ENCODE measurements around the gene ZNF638. TPM values are rescaled to one million over a fixed set of nuclear protein-coding genes. Genes with fewer than 3 reads are reported as not detected.

ZNF638 gene
- total RNA-seq, 1 experiment from 2014 or later, result 118 TPM

DNA sequence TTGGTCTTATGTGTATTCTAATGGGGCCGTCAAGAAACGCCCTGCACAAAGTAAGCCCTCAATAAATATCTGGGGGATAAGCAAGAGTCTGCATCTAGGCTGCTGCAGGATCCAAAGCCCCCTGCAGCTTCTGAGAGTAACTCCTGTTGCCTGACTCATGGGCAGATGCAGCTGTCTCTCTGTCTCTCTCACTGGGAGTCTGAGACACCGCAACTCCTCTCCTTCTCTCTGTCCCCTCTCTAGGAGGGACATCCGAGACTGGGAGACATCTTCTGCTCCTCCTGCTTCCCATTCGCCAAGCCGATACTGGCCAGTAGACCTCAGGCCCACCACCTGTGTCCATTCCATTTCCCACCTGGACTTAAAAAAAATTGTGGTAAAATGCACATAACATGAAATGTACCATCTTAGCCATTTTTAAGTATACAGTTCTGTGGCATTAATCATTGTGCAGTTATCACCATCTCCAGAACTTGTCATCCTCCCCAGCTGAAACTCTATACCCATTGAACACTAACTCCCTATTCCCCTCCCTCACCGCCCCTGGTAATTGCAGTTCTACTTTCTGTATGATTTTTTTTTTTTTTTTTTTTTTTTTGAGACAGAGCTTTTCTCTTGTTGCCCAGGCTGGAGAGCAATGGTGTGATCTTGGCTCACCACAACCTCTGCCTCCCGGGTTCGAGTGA is 141.9 kb downstream of the ZNF638 start:
- DNase-seq (ENCODE audit: low spot score), result no peak

DNA sequence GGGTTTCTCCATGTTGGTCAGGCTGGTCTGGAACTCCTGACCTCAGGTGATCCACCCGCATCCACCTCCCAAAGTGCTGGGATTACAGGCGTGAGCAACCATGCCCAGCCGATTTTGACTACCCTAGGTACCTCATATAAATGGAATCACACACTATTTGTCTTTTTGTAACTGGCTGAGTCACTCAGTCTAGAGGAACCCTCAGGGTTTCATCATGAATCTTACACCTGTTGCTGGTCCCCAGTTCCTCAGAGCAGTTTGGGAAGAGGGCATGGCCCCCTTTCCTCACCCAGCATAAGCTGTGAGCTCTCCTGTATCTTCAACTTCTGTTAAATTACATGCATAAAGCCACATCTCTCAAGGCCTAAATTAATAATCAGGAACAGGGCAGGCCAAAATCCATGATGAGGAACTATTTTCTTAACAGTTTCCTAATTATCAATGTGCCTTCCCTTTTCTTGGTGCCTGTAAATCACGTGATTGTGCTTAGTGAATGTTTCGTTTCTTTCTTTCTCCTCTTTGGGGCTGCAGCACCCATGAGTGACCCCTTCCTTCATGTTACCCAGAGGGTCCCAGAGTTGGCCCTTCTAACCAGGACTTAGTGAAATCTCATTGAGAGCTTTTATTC is 142.6 kb downstream of the ZNF638 start:
- DNase-seq (ENCODE audit: low spot score), result no peak

DNA sequence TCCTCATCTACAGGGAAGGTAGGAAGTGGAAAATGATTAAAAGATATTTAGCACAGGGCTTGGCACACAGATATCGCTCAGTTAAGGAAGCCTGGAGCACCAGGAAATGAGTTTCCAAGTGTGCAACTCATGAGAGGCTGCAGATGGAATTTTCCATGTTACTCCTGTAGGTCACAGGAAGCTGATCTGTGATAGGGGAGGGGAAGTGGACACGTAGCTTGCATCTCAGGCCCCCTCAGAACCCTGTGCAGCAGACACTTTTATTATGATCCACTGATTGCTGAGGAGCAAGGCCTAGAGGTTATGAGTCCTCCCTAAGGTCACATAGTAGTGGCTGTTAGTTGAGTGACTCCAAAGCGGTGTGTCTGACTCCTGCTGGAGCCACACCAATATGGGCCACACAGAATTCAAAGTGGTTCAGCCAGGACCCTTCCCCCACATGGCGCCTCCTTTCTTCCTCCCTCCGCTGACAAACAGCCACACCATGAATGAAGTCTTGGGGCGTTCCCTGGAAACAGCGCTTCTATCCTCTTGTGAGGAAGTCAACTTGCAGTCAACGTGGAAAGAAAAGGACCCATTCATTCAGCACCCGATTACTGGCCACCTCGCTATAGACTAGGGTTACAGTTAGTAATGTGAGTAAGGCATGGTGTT is 143.3 kb downstream of the ZNF638 start:
- DNase-seq (ENCODE audit: low spot score), result no peak

DNA sequence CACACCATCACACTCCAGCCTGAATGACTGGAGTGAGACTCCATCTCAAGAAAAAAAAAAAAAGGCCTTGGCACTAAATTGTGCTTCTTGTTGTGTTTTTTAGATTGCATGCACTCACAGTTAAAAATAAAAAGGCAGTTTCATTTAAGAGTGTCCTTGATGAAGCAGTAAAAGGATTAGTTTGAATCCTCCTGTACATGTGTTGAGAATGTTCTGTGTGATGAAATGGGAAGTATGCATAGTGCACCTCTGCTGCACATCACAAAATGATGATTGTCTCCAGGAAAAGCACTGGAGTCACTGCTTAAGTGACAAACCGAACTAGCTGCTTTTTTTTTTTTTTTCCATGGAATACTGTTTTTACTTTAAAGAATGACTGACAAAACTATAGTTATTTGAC is 144.9 kb downstream of the ZNF638 start:
- no peak for DNase-seq (ENCODE audit: low spot score)

DNA sequence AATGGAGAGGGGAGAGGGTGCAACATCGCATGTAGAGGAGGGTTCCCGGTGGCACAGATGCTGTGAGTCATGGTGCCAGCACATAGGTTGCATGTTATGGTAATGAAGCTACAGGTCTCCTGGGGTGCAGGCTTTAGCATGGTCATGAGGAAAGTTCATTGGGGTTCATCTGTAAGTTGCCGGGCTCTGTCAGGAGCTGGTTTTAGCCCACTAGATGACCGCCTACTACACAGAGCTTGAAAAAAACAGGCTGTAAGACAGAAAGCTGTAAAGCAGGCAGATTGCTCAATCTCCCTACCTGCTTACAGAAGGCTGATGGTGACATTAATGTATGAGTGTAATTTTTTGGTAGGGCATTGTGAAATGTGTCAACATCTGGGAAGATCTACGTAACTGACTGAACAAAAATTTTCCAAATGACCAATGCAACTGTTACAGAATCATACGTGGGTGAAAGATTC is 145.7 kb downstream of the ZNF638 start:
- DNase-seq (ENCODE audit: low spot score), result no peak

DNA sequence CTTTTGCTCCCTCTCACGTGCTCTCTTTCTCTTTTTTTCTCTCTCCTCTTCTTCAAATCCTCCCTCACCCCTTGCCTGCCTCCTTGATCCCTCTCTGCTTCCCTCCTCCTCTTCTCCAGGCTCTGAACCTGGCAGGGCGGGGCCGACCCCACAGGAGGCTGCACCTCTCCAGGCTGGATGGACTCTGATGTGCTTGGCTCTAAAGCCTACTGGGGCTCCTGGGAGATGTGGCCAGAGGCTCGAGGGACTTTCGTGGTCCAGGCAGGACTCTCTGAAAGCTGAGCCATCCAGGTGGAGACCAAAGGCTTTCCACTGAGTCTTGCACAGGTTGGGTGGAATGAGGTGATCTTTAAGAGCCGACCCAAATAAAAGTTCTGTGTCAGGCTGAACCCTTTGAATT is 147.2 kb downstream of the ZNF638 start:
- no peak for DNase-seq (ENCODE audit: low spot score)

DNA sequence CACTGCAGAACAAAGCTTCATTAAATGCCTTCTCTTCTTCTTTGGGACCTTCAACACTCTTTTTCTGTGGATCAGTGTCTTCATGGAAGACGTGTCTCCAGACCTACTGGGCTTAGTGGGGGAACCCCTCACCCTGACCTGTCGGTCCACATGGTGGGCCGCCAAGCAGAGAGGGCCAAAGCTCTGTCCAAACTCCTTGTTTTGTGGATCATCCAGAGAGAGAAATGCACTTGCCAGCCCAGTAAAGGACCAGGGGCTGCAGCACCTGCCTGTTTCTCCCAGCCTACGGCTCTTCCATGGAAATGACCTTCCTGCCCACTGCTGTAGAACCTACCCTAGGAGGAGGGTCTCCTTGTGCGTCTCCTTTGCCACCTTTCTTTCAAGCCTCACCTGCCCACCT is 147.7 kb downstream of the ZNF638 start:
- no peak for DNase-seq (ENCODE audit: low spot score)

DNA sequence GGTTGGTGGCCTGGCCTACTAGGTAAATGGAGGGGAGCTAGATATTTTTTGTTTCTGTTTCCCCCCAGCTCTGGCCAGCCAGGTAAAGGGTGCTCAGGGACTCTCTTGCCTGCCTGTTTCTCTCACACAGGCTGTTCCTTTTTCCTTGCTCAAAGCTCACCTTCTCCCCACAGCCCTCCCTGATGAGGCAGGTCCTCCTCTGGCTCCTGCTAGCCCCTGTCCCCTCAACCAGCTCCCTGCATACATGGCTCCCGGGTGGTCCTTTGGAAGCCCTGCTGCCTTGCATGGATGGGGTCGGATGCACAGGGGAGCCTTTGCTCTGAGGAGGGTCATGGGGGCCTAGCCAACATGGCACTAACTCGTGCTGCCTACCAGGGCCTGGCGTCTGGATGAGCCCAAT is 149.5 kb downstream of the ZNF638 start:
- no peak for DNase-seq (ENCODE audit: low spot score)

DNA sequence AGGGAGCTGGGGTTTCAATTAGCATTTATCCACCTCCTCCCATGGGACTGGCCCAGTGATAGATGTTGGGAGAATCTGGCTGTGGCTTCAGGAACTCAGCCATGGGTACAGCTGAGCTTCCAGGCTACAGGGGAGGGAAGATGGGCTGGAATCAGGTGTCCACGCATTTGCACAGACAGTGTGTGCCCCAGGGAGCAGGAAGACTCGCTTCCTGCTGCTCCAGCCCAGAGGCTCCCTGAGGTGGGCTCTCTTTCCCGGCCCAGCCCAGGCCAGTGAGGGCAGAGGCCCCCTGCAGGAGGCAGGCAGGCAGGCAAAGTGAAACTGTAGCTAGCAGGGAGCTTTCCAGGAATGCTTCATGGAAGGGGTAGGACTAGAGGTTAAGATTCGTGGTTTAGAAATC is 150.5 kb downstream of the ZNF638 start:
- DNase-seq (ENCODE audit: low spot score), result no peak

DNA sequence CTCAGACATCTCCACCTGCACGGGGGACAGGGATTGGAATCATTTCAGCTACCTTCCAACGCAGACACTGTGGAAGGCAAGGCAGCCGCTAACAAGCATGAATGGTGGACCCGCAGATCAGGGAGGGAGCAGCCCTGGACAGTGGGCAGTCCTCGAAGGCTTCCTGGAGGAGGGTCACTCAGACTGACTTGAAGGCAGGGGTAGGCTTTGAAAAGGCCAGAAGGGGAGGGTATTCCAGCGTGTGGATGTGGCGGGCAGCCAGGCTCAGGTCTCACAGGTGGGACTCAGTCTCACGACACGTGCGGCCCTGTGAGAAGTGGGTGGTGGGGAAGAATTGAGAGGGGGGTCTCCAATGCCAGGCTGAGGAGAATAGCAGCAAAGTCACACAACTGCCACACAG is 151.7 kb downstream of the ZNF638 start:
- no peak for DNase-seq (ENCODE audit: low spot score)

DNA sequence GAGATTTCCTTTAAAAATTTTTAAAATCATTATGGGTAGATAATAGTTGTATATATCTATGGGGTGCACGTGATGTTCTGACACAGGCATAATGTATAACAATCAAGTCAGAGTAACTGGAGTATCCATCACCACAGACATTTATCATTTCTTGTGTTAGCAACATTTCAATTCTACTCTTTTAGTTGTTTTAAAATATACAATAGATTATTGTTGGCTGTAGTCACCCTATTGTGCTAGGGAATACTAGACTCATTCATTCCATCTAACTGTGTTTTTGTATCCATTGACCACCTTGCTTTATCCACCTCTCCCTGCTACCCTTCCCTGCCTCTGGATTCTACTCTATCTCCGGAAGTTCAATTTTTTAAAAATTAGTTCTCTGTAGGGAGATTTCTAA is 152.8 kb downstream of the ZNF638 start:
- no peak for DNase-seq (ENCODE audit: low spot score)

Other genes with a start within 250 kb of the ZNF638 start
- gene MCEE, start 201.6 kb upstream of the ZNF638 start, total RNA-seq (2014; rRNA removed; shearing (Covaris generic)), result 3.9 and 4.4 TPM in 2 replicates
- 46.4 and 64.3 TPM in 2 replicates for gene MPHOSPH10, start 201.1 kb upstream of the ZNF638 start, total RNA-seq (2014; rRNA removed; shearing (Covaris generic))
- gene PAIP2B, start 104.7 kb upstream of the ZNF638 start, total RNA-seq (2014; rRNA removed; shearing (Covaris generic)), result 0.28 and 1.1 TPM in 2 replicates
- gene DYSF, start 121.8 kb downstream of the ZNF638 start, total RNA-seq (2014; rRNA removed; shearing (Covaris generic)), result 10.6 and 13.6 TPM in 2 replicates

Data from A172 (cell line).